Measurements from ENCODE around the gene ADAMTS9. TPM values are rescaled to one million over a fixed set of nuclear protein-coding genes. Genes with fewer than 3 reads are reported as not detected.

The ADAMTS9 gene
- total and polyA plus RNA-seq, 9 of the 15 experiments (the other 6 are each of a cell fraction or from before 2014, with no cell fraction given) = 0.05 to 0.32 (median 0.13) TPM; not detected in 2

GRCh38 chr3:64495781-64496334 is 191.9 kb downstream of the ADAMTS9 start (continued):
- TF ChIP-seq ZNF318 (IDR thresholded peaks at IDR 0.05; ENCODE audit: borderline replicate concordance in 1 of 2, low read depth in 1 of 2) (no peak), ZSCAN29 (IDR thresholded peaks at IDR 0.05) (no peak)

Data from K562 (cell line).